Kidney (tissue), 14 donors: Measurements from ENCODE around the gene ALDH18A1. TPM values are rescaled to one million over a fixed set of nuclear protein-coding genes. Genes with fewer than 3 reads are reported as not detected.
A peak's percentile ranks its signal among the peaks of the same experiment; 100 is the strongest.

Experiments
- DNase-seq, 5 donors: peaks; one replicate each; pipeline ENCODE4 v3.0.0-alpha.2; 2013 to 2020
- FAIRE-seq: peaks from 2 replicates; lab custom pipeline; 2012; peaks lifted over from hg19 to GRCh38; lab: Jason Lieb, UNC
- H3K27ac ChIP-seq, 2 donors: one replicate each; pipeline ENCODE4 v1.7.0; 2013; ENCODE audit warnings: low read depth in 2 of 2, low read length in 2 of 2, inconsistent platforms in 1 of 2
- H3K27me3 ChIP-seq: one replicate; pipeline ENCODE4 v1.7.1; 2013; ENCODE audit warnings: low read length, inconsistent platforms; ENCODE audit not compliant: control insufficient read depth, insufficient read depth
- H3K36me3 ChIP-seq, 3 donors: one replicate each; pipeline versions ENCODE4 v1.7.0 to v1.7.1; 2013; ENCODE audit warnings: low read length in 3 of 3, control low read depth in 1 of 3, inconsistent platforms in 1 of 3; ENCODE audit not compliant: insufficient read depth in 3 of 3, control insufficient read depth in 2 of 3
- H3K4me1 ChIP-seq, 3 donors: one replicate each; pipeline versions ENCODE4 v1.7.0 to v1.7.1; 2013; ENCODE audit warnings: low read length in 3 of 3, inconsistent platforms in 1 of 3, low read depth in 1 of 3; ENCODE audit not compliant: control insufficient read depth in 2 of 3, insufficient read depth in 2 of 3
- H3K4me3 ChIP-seq, 3 donors: one replicate each; pipeline versions ENCODE4 v1.7.0 to v1.8.1; 2013; ENCODE audit warnings: low read length in 3 of 3, control low read depth in 1 of 3, inconsistent platforms in 1 of 3
- H3K9ac ChIP-seq, 3 donors: one replicate each; pipeline versions ENCODE4 v1.7.0 to v1.7.1; 2013; ENCODE audit warnings: low read length in 3 of 3, control low read depth in 1 of 3, inconsistent platforms in 1 of 3
- H3K9me3 ChIP-seq, 3 donors: one replicate each; pipeline versions ENCODE4 v1.7.0 to v1.7.1; 2013; ENCODE audit warnings: low read length in 3 of 3, control low read depth in 1 of 3, inconsistent platforms in 1 of 3; ENCODE audit not compliant: control insufficient read depth in 2 of 3, insufficient read depth in 1 of 3
- intact Hi-C: fragments of 100-400 bp; cut with DNase I; formaldehyde crosslinking; loops from one replicate; pipeline ENCODE4 v1.11.1; 2022
- polyA plus RNA-seq: library from polyadenylated mRNA; stranded (reverse); fragments of 350-450 nt; fragmentation: Illumina TruSeq; extraction: RNeasy Lipid Tissue Mini Kit (QIAGEN cat#74804); gene quantifications from one replicate; pipeline ENCODE4 v1.2.3, GENCODE V29; 2014; ENCODE audit warnings: low read depth, low replicate concordance; ENCODE audit not compliant: insufficient read depth
- total RNA-seq: library from RNA; stranded (reverse); fragmentation: NEBNext Ultra II Directional; extraction: Animal tissue kit (Norgen Biotek cat#: 25700); gene quantifications from one replicate; pipeline ENCODE4 v1.2.1, GENCODE V29; 2021
- TF ChIP-seq, protein P1 (sequence below): IDR thresholded peaks from 3 replicates; pipeline ENCODE4 v1.5.1; 2012; ENCODE audit warnings: mild to moderate bottlenecking, moderate library complexity, borderline replicate concordance; ENCODE audit not compliant: insufficient read depth; ENCODE audit errors: extremely low read depth
- donor health status: control.
- donor health status: control.
- donor health status: control.
- donor health status: control.
- donor health status: control.
- donor health status: DM: yes; HTN: yes; CAD: no.
- donor health status: Normal renal cell carcinoma (clear cell type).

The ALDH18A1 gene
- total and polyA plus RNA-seq, 2 donors from 2014 or later, result 23.6 to 72.0 TPM

DNA sequence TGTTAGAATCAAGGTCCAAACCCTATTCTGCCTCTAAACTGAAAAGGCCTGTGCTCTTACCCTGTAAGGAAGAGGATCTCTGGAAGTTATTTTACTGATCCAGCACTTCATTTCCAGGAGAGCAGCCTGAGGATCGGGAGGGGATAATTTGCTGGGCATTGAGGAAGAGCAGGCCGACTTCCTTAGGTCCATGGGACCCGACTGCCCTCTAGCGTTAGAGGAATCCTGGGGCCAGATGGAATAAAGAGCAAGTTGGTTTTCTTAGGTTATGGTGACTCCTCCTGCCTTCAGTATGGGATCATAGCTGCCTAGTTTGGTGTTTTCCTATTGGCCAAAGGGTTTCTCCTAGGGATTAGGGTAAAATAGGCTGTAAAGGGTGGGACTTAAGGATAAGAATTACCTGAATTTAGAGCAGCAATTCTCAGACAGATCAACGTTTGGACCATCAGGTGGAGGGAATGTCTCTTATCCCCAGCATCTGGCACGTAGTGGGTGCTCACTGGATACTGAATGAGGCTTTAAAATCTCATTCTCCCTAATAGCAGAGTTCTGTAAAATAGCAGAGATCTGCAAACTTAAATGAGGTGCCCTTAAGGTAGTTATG, 55.3 kb downstream of the ALDH18A1 start:
- intact Hi-C loops, result loop anchor here (5.0 to 10.0 kb wide), 2 partner anchors 169 to 226 kb away; no protein-coding TSS in a partner anchor
- DNase-seq, result peak; percentile 83 to 97 (median 89)
- Histone ChIP-seq H3K4me1 (no peaks in the 10 kb centered on the region), H3K36me3 (no peaks in the 10 kb centered on the region), H3K9me3 (no peaks in the 10 kb centered on the region), H3K27me3 (no peaks in the 10 kb centered on the region), H3K9ac (no peak overlapping the region), H3K27ac (no peak overlapping the region), H3K4me3 (no peak overlapping the region)
- TF ChIP-seq, protein P1, sequence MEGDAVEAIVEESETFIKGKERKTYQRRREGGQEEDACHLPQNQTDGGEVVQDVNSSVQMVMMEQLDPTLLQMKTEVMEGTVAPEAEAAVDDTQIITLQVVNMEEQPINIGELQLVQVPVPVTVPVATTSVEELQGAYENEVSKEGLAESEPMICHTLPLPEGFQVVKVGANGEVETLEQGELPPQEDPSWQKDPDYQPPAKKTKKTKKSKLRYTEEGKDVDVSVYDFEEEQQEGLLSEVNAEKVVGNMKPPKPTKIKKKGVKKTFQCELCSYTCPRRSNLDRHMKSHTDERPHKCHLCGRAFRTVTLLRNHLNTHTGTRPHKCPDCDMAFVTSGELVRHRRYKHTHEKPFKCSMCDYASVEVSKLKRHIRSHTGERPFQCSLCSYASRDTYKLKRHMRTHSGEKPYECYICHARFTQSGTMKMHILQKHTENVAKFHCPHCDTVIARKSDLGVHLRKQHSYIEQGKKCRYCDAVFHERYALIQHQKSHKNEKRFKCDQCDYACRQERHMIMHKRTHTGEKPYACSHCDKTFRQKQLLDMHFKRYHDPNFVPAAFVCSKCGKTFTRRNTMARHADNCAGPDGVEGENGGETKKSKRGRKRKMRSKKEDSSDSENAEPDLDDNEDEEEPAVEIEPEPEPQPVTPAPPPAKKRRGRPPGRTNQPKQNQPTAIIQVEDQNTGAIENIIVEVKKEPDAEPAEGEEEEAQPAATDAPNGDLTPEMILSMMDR, result peak; percentile 96
- FAIRE-seq, result no peak

DNA sequence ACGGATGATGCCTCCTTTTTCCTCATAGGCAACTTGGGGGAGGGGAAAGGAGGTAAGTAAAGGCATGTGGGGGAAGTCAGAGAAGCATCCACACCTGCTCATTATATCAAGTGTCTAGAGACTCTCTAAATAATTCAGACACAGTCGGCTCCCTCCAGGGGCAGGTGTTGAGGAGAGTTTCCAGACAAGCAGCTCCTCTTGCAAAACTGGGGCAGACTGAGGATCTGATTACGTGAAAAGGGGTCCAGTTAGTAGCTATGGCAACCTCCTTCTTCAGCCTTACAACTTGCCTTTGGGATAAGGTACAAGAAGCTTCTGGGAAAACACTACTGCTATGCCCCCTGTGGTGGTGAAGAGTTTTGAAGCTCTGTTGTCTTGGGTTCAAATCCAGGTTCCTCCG, 56.4 kb downstream of the ALDH18A1 start:
- no peaks in the 10 kb centered on the region for H3K27me3 ChIP-seq
- intact Hi-C loops, result loop anchor here (5.0 to 10.0 kb wide), 2 partner anchors 168 to 225 kb away; no protein-coding TSS in a partner anchor
- no peak overlapping the region for H3K4me3 ChIP-seq
- no peak overlapping the region for H3K27ac ChIP-seq
- no peaks in the 10 kb centered on the region for H3K9me3 ChIP-seq
- TF ChIP-seq, protein P1, result no peak
- FAIRE-seq (no peak), DNase-seq (no peak)
- H3K4me1 ChIP-seq, result no peaks in the 10 kb centered on the region
- no peak overlapping the region for H3K9ac ChIP-seq
- no peaks in the 10 kb centered on the region for H3K36me3 ChIP-seq

DNA sequence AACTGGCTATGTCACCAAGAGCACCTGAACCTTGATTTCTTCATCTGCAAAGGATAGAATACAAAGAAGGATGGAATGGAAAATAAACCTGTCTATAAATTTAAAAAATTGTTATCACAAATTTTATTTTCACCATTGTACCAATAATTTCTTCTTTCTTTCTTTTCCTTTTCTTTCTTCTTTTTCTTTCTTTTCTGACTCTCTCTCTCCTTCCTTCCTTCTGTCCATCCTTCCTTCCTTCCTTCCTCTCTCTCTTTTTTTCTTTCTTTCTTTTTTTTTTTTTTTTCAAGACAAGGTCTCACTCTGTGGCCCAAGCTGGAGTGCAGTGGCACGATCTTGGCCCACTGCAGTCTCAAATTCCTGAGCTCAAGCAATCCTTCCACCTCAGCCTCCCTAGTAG, 58.7 kb downstream of the ALDH18A1 start:
- intact Hi-C loops, result no loop called here
- DNase-seq, result no peak
- Histone ChIP-seq H3K4me3 (no peak overlapping the region), H3K36me3 (no peaks in the 10 kb centered on the region), H3K9me3 (no peaks in the 10 kb centered on the region), H3K27me3 (no peaks in the 10 kb centered on the region), H3K9ac (no peak overlapping the region), H3K27ac (no peak overlapping the region), H3K4me1 (no peaks in the 10 kb centered on the region)
- no peak for FAIRE-seq
- TF ChIP-seq, protein P1, result no peak
